HEK293 (cell line): Measurements from ENCODE around the gene ELAVL1.

Experiments used
- BCL11B ChIP-seq: fragments of 450-650 bp; formaldehyde crosslinking; IDR thresholded peaks from 2 replicates; pipeline ENCODE4 v1.5.1; 2016; ENCODE audit warnings: low read depth, missing biosample characterization, missing genetic modification characterization
- MEIS1 ChIP-seq: sonication (generic); formaldehyde crosslinking; IDR thresholded peaks from 2 replicates; pipeline ENCODE4 v1.8.1; 2022; ENCODE audit warnings: missing genetic modification reagents, mild to moderate bottlenecking, borderline replicate concordance
- SCRT1 ChIP-seq: fragments of 450-650 bp; formaldehyde crosslinking; IDR thresholded peaks from 2 replicates; pipeline ENCODE4 v1.5.1; 2016; ENCODE audit warnings: missing biosample characterization, missing genetic modification characterization, borderline replicate concordance
- TRIM28 ChIP-seq: IDR thresholded peaks from 2 replicates; pipeline ENCODE4 v1.6.1; 2011; ENCODE audit warnings: low read length, control low read depth, borderline replicate concordance
- ZNF202 ChIP-seq: fragments of 450-650 bp; formaldehyde crosslinking; IDR thresholded peaks from 2 replicates; pipeline ENCODE4 v1.5.1; 2016; ENCODE audit warnings: missing biosample characterization, missing genetic modification characterization, borderline replicate concordance
- ZNF24 ChIP-seq: fragments of 450-650 bp; formaldehyde crosslinking; IDR thresholded peaks from 2 replicates; pipeline ENCODE4 v1.5.1; 2016; ENCODE audit warnings: missing biosample characterization, missing genetic modification characterization
- ZNF391 ChIP-seq: fragments of 450-650 bp; formaldehyde crosslinking; IDR thresholded peaks from 2 replicates; pipeline ENCODE4 v1.5.1; 2016; ENCODE audit warnings: low read depth, missing biosample characterization, missing genetic modification characterization, borderline replicate concordance
- ZNF404 ChIP-seq: fragments of 450-650 bp; formaldehyde crosslinking; IDR thresholded peaks from 2 replicates; pipeline ENCODE4 v1.5.1; 2017; ENCODE audit warnings: missing biosample characterization, missing genetic modification characterization
- ZNF433 ChIP-seq: fragments of 450-650 bp; formaldehyde crosslinking; IDR thresholded peaks from 2 replicates; pipeline ENCODE4 v1.5.1; 2016; ENCODE audit warnings: missing biosample characterization, missing genetic modification characterization, low read depth
- ZNF514 ChIP-seq: fragments of 450-650 bp; formaldehyde crosslinking; IDR thresholded peaks from 2 replicates; pipeline ENCODE4 v1.5.1; 2016; ENCODE audit warnings: missing biosample characterization, missing genetic modification characterization
- ZNF549 ChIP-seq: fragments of 450-650 bp; IDR thresholded peaks from 2 replicates; pipeline ENCODE4 v1.5.1; 2018; ENCODE audit warnings: missing biosample characterization, missing genetic modification characterization, mild to moderate bottlenecking, inconsistent platforms, moderate library complexity
- ZNF600 ChIP-seq: fragments of 450-650 bp; formaldehyde crosslinking; IDR thresholded peaks from 2 replicates; pipeline ENCODE4 v1.5.1; 2016; ENCODE audit warnings: missing biosample characterization, missing genetic modification characterization
- ZNF610 ChIP-seq: fragments of 450-650 bp; formaldehyde crosslinking; IDR thresholded peaks from 2 replicates; pipeline ENCODE4 v1.5.1; 2016; ENCODE audit warnings: missing biosample characterization, missing genetic modification characterization, borderline replicate concordance
- ZNF76 ChIP-seq: fragments of 450-650 bp; formaldehyde crosslinking; IDR thresholded peaks from 2 replicates; pipeline ENCODE4; 2016; ENCODE audit warnings: low read depth, missing biosample characterization, missing genetic modification characterization, borderline replicate concordance
- ZNF785 ChIP-seq: fragments of 450-650 bp; formaldehyde crosslinking; IDR thresholded peaks from 2 replicates; pipeline ENCODE4 v1.5.1; 2016; ENCODE audit warnings: missing biosample characterization, missing genetic modification characterization
- ZNF843 ChIP-seq: fragments of 450-650 bp; formaldehyde crosslinking; IDR thresholded peaks from 2 replicates; pipeline ENCODE4 v1.5.1; 2016; ENCODE audit warnings: missing biosample characterization, missing genetic modification characterization
- ZSCAN16 ChIP-seq: fragments of 450-650 bp; formaldehyde crosslinking; IDR thresholded peaks from 2 replicates; pipeline ENCODE4 v1.5.1; 2016; ENCODE audit warnings: missing biosample characterization, missing genetic modification characterization
- TF ChIP-seq, protein P1 (sequence below): fragments of 450-650 bp; formaldehyde crosslinking; IDR thresholded peaks from 2 replicates; pipeline ENCODE4 v1.5.1; 2016; ENCODE audit warnings: missing biosample characterization, missing genetic modification characterization
- TF ChIP-seq, protein P2 (sequence below): IDR thresholded peaks from 2 replicates; pipeline ENCODE4 v1.6.1; 2011; ENCODE audit warnings: mild to moderate bottlenecking, low read depth, low read length, borderline replicate concordance
- TF ChIP-seq, protein P3 (sequence below): fragments of 450-650 bp; formaldehyde crosslinking; IDR thresholded peaks from 2 replicates; pipeline ENCODE4 v1.5.1; 2016; ENCODE audit warnings: missing biosample characterization, missing genetic modification characterization, low read depth
- TF ChIP-seq, protein P4 (sequence below): fragments of 450-650 bp; formaldehyde crosslinking; conservative IDR thresholded peaks from 2 replicates; pipeline ENCODE4 v1.5.1; 2016; ENCODE audit warnings: low read depth, missing biosample characterization, missing genetic modification characterization
- TF ChIP-seq, protein P5 (sequence below): fragments of 450-650 bp; formaldehyde crosslinking; IDR thresholded peaks from 2 replicates; pipeline ENCODE4 v1.5.1; 2016; ENCODE audit warnings: missing biosample characterization, missing genetic modification characterization

Gene ELAVL1

DNA sequence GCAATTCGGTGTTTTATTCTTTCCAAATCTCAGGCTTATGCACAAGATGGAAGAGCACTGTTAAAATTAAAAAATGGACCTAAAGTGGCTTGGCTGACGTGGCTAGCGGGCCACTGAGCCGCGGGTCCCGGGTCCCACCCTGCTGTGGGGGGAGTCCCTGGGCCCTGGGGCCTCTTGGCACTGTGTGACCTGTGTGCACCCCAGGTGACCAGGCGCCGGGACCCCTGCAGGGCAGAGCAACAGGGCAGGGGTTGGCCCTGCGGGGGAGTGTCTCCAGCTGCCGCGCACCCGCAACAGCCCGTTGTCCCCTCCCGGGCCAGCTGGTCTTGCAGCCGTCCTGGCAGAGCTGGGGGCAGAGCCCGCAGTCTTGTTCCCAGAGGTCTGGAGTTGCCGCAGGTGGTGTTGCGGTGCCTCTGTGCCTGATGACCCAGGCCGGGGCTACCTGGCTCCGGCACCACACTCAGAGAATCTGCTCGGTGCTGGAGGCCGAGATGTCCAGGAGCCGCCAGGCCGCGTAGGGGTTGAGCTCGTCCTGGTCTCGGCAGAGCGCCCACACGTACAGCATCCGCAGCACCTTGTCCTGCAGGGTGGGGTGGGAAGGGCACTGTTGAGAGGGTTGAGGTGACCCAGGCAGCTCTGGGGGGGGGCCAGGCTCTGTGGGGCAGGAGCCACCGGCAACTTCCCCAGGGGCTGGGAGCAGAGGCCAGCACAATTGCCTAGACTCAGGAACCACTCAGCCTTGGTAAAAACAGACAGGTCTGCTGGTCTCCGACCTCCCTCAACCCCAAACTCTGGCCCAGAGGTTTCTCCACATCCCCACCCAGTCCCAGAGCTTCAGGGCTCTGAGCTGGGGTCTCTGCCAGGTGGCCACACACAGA lies 78.5 kb downstream of the ELAVL1 start (continued):
- TF ChIP-seq ZNF600 (tag by site-specific recombination) (peak; percentile 88), ZNF549 (tag by site-specific recombination) (no peak), ZNF404 (tag by site-specific recombination) (no peak), TRIM28 (no peak), ZNF202 (tag by site-specific recombination) (no peak), ZNF843 (no peak), ZNF433 (tag by site-specific recombination) (no peak), ZNF610 (tag by site-specific recombination) (no peak), ZNF785 (tag by site-specific recombination) (no peak), ZNF76 (tag by site-specific recombination) (no peak), ZSCAN16 (no peak), ZNF514 (tag by site-specific recombination) (no peak), BCL11B (tag by site-specific recombination) (peak; percentile 18; the same call in 1 of the 2 replicates), MEIS1 (CRISPR knock-in tag) (no peak), ZNF24 (tag by site-specific recombination) (no peak), ZNF391 (no peak), SCRT1 (tag by site-specific recombination) (no peak)
- TF ChIP-seq, protein P1, sequence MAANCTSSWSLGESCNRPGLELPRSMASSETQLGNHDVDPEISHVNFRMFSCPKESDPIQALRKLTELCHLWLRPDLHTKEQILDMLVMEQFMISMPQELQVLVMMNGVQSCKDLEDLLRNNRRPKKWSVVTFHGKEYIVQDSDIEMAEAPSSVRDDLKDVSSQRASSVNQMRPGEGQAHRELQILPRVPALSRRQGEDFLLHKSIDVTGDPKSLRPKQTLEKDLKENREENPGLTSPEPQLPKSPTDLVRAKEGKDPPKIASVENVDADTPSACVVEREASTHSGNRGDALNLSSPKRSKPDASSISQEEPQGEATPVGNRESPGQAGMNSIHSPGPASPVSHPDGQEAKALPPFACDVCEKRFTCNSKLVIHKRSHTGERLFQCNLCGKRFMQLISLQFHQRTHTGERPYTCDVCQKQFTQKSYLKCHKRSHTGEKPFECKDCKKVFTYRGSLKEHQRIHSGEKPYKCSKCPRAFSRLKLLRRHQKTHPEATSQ (tag by site-specific recombination) = no peak
- TF ChIP-seq, protein P2, sequence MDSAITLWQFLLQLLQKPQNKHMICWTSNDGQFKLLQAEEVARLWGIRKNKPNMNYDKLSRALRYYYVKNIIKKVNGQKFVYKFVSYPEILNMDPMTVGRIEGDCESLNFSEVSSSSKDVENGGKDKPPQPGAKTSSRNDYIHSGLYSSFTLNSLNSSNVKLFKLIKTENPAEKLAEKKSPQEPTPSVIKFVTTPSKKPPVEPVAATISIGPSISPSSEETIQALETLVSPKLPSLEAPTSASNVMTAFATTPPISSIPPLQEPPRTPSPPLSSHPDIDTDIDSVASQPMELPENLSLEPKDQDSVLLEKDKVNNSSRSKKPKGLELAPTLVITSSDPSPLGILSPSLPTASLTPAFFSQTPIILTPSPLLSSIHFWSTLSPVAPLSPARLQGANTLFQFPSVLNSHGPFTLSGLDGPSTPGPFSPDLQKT = no peak
- TF ChIP-seq, protein P3, sequence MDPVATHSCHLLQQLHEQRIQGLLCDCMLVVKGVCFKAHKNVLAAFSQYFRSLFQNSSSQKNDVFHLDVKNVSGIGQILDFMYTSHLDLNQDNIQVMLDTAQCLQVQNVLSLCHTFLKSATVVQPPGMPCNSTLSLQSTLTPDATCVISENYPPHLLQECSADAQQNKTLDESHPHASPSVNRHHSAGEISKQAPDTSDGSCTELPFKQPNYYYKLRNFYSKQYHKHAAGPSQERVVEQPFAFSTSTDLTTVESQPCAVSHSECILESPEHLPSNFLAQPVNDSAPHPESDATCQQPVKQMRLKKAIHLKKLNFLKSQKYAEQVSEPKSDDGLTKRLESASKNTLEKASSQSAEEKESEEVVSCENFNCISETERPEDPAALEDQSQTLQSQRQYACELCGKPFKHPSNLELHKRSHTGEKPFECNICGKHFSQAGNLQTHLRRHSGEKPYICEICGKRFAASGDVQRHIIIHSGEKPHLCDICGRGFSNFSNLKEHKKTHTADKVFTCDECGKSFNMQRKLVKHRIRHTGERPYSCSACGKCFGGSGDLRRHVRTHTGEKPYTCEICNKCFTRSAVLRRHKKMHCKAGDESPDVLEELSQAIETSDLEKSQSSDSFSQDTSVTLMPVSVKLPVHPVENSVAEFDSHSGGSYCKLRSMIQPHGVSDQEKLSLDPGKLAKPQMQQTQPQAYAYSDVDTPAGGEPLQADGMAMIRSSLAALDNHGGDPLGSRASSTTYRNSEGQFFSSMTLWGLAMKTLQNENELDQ = no peak
- TF ChIP-seq, protein P4, sequence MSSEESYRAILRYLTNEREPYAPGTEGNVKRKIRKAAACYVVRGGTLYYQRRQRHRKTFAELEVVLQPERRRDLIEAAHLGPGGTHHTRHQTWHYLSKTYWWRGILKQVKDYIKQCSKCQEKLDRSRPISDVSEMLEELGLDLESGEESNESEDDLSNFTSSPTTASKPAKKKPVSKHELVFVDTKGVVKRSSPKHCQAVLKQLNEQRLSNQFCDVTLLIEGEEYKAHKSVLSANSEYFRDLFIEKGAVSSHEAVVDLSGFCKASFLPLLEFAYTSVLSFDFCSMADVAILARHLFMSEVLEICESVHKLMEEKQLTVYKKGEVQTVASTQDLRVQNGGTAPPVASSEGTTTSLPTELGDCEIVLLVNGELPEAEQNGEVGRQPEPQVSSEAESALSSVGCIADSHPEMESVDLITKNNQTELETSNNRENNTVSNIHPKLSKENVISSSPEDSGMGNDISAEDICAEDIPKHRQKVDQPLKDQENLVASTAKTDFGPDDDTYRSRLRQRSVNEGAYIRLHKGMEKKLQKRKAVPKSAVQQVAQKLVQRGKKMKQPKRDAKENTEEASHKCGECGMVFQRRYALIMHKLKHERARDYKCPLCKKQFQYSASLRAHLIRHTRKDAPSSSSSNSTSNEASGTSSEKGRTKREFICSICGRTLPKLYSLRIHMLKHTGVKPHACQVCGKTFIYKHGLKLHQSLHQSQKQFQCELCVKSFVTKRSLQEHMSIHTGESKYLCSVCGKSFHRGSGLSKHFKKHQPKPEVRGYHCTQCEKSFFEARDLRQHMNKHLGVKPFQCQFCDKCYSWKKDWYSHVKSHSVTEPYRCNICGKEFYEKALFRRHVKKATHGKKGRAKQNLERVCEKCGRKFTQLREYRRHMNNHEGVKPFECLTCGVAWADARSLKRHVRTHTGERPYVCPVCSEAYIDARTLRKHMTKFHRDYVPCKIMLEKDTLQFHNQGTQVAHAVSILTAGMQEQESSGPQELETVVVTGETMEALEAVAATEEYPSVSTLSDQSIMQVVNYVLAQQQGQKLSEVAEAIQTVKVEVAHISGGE (tag by site-specific recombination) = no peak
- TF ChIP-seq, protein P5, sequence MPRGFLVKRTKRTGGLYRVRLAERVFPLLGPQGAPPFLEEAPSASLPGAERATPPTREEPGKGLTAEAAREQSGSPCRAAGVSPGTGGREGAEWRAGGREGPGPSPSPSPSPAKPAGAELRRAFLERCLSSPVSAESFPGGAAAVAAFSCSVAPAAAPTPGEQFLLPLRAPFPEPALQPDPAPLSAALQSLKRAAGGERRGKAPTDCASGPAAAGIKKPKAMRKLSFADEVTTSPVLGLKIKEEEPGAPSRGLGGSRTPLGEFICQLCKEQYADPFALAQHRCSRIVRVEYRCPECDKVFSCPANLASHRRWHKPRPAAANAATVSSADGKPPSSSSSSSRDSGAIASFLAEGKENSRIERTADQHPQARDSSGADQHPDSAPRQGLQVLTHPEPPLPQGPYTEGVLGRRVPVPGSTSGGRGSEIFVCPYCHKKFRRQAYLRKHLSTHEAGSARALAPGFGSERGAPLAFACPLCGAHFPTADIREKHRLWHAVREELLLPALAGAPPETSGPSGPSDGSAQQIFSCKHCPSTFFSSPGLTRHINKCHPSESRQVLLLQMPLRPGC (tag by site-specific recombination) = no peak
